ENCODE results near the gene GALNT18.

Gene GALNT18

GRCh38 chr11:11621573-11622339, at the start of gene GALNT18:
GALNT18 (minus strand) TSS chr11:11622005.
- peak; percentile 67 to 81 for DNase-seq

DNA sequence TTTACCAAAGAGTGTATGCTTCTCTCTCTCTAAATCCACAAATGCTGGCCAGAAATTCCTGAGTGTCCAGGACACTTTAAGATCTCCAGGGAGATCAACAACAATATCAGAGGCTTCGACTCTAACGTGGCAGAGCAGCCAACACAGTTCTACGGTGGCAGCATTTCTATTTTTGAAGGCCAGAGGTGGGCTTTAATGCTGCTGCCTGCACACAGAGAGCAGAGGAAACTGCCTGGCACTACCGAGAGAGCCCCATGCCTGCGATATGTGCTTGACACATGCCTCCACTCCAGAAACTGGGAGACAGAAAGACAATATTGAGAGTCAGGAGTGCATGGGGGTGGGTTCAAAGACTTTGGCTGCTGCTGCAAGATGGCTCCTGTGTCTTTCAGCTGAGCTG, 48.8 kb upstream of the GALNT18 start:
- DNase-seq: no peak

DNA sequence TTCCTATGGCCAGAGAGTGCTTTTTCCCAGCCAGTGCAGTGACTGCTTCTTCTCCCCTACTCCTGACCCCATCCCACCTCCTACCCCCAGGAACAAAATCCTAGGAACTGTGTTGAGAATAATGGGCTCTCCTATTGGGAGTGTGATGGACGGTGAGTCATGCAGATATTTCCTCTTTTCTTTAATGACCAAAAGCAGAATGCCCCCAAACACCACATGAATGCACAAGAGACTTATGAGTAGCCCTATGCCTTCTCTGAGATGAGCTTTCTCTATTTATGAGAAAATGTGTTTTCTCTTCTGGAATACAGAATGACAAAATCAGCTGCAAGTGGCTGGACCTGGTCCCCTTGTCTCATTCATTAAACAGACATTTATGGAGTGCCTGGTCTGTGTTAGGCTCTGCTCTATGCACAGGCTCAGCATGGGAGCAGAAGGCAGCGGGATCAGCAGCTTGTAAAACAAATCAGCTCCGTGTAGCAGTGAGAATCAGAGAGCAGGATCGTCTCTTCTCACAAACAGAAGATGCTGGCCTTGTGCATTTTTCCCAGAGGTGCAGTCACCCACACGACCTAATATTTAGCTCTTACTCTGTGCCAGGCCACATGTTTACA, 47.5 kb upstream of the GALNT18 start:
- DNase-seq: no peak

- DNase-seq: no peak
Observed at GRCh38 chr11:11668781-11669180, 47.0 kb upstream of the GALNT18 start.

- no peak for DNase-seq
Observed at GRCh38 chr11:11668274-11668673, 46.5 kb upstream of the GALNT18 start.

DNA sequence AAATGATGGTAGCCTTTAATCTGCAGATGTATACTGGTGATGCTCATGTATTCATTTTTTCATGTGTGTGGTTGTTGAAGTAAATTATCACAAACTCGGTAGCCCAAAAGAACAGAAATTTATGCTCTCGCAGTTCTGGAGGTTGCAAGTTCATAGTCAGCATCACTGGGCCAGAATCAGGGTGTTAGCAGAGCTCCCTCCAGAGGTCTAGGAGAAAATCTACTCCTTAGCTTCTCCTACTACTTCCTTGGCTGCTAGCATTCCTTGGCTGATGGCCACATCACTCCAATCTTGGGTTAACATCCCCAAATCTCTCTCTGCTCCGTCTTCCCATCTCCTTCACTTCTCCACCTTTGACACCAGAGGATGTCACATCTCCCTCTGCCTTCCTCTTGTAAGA, 45.3 kb upstream of the GALNT18 start:
- no peak for DNase-seq

DNA sequence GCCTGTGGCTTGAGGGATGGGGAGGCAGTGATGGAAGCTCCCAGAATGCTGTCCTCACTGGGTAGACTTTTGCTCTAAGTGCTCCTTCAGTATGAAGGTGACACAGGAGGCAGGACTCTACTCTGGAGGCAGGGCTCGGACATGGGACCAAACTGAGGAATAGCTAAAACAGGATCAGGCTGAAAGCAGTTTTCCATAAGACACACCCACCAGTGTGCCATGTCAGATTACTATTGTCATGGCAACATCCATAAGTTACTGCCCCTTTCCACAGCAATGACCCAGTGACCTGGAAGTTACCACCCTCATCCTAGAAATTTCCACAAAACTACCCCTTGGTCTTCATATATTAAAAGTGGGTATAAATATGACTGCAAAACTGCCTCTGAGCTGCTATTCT, 43.6 kb upstream of the GALNT18 start:
- DNase-seq: no peak

GRCh38 chr11:11663907-11664306, 42.1 kb upstream of the GALNT18 start:
- DNase-seq: no peak

DNA sequence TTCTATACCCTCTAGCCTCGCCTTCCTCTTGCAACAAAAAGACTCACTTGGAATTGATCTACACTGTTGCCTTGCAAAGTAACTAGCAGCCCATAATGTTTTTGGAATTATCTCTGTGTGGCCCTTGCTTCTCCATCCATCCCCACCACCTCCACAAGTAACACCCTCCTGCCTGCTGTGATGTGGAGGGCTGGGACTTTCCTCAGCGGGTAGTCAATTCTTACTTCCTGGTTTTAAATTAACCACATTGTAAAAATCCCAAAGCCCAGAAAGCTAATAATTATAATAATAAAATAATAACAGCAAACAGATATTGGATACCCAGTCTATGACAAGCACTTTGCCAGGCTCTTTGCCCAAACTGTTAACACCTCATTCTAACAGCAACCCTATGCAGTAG, 40.8 kb upstream of the GALNT18 start:
- DNase-seq: no peak

GRCh38 chr11:11661326-11662040, 39.7 kb upstream of the GALNT18 start:
- DNase-seq: no peak

DNA sequence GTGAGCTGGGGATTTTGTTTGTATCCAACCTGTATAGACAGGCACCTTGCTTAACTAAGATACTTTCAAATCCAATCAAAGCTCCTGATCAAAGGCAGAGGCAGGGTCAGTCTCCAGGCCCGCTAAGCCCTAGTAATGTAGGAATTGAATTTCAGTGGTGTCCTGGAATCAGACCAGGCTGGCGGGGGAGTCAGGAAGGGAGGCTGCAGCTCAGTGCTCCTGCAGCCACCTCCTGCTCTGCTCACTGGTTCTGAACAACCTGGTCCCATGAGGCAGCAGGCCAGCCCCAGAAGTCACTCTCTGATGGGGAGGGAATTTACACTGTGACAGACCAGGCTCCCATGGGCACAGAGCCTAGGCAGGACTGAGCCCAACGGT, 38.5 kb upstream of the GALNT18 start:
- no peak for DNase-seq

DNA sequence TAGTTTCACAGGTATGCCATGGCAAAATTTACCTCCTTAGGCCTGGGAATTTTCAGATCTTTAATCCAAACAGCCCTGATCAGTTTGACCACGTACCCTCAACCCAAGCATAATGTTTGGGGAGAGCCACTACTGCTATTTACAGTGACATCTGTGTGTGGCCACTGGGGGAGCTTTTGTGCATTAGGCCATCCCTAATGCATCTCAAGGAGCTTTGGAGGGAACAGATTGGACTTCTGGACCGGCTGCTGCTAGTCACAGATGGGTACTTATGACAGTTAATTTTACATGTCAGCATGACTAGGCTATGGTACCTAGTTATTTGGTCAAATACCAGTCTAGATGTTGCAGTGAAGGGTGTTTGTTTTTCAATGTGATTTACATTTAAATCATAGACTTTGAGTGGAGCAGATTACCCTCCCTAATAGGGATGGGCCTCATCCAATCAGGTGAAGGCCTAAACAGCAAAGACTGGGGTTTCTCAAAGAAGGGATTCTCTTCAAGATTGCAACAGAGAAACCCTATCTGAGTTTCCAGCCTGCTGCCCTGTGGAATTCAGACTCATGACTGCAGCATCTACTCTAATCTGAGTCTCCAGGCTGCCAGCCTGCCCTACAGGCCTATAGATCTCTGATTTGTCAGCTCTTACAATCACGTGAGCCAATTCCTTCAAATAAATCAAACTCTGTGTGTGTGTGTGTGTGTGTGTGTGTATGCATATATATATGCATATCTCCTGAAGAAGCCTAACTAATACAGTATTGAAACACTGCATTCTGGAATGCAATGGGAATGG, 38.0 kb upstream of the GALNT18 start:
- DNase-seq: no peak

DNA sequence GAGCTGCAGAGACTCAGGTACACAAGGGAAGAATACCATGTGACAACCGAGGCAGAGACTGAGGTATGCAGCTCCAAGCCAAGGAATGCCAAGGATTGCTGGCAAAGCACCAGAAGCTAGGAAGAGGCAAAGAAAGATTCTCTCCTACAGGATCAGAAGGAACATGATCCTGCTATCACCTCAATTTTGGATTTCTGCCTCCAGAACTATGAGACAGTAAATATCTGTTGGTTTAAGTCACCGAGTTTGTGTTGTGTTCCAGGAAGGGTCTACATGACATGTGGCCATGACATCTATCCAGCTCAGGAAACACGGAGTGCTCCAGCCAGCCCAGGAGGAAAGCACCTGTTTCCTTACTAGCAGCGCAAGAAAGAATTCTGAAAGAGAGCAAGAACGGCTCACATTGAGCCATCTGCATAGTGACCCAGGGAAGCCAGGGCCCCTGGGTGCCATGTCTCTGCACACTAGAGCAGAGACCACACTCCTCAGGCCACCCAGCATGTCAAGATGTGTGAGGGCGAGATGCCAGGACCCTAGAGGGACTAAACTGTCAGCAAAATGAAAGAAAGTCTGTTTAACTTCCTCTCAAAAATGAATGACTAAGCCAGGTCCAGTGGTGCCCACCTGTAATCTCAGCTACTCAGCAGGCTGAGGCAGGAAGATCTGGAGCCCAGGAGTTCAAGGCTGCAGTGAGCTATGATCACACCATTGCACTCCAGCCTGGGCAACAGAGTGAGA, 35.6 kb upstream of the GALNT18 start:
- DNase-seq: no peak

DNA sequence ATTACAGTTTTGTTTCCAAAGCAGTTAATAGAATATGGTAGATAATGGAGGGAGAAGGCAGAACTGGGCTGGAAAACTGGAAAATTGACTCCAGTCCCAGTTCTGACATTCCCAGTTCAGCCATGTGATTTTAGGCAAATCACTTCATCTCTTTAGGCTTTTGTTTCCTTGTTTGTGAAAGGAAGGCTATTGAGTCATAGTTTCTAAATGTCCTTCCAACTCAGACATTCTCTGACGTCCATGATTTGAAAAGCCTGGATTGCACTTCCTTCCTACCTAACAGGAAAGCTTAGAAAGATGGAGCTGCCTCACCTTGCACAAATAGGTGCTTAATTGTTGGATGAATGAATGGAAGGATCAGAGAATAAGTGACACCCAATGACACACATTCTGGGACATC, 19.8 kb upstream of the GALNT18 start:
- no peak for DNase-seq

GRCh38 chr11:11640996-11641395, 19.2 kb upstream of the GALNT18 start:
- DNase-seq: no peak

GRCh38 chr11:11640152-11640551, 18.3 kb upstream of the GALNT18 start:
- DNase-seq: no peak

DNA sequence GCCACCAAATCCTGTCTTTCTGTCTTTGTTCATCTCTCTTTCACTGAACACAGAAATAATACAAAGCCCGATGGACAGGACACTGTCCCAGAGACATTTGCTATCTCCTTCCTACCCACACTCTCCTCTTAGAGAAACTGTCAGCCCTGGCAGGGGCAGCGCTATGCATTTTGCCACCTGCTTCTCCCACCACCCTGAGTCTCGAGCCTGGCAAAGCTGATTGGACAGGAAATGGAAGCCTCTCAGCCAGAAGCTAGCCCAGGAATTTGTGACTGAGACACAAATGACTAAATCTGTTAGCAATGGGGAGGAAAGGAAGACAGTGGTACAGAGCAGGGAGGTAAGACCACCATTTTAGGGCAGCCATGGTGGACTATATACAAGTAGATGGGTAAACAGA, 14.9 kb upstream of the GALNT18 start:
- no peak for DNase-seq

DNA sequence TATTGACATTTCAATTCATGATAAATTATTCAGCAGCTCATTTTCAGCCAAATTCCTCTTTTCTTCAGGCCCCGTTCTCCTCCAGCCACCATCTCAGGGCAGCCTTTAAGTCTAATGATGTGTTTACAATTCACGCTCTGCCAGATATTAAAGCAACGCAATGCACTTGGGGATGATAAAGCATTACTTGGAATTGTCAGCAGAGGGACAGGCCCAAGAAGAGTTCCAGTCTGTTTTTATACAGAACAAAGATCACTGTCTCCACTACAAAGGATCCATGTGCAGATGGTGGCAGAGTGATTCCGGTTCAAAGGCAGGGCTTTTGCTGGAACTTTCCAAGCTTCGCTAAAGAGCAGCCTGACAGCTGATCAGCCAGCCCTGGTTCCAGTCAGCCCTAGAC, 13.6 kb upstream of the GALNT18 start:
- no peak for DNase-seq

GRCh38 chr11:11629368-11629767, 7.6 kb upstream of the GALNT18 start:
- no peak for DNase-seq

- DNase-seq: no peak
Observed at GRCh38 chr11:11628651-11629050, 6.8 kb upstream of the GALNT18 start.

DNA sequence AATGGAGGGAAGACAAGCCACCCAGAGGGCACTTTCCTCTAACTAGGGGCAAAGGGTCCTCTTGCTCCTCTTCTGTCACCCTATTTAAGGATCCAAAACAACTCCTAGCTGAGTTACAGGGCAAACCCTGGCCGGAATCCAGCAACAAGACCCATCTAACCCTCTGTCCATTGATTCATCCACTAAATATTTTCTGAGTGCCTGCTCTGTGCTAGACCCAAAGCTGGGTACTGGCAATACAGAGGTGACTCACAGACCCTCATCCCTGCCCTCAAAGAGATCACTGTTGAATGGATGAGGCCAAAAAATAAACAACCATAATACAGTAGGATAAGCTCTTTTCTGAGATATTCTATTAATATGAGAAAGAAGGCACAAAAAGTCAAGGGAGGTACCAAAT, 4.3 kb upstream of the GALNT18 start:
- DNase-seq: no peak

GRCh38 chr11:11624926-11625325, 3.1 kb upstream of the GALNT18 start:
- DNase-seq: no peak

DNA sequence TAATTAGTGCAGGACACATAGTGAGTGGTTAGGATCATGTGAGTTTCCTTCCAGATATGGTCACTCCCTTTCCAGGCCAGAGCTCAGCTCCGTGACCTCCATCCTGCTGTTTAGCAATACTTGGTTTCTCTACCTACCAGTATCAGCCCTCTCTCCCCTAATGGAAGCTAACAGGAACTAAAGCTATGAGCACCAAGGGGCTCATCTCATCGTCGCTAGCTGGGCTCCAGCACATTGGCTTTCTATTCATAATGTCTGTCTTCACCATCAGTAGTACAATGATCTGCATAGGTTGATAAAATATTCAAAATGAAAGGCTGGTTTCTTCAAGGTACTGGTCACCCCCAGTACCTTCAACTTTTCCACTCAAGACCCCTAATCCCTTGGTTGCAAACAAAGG, 2.4 kb upstream of the GALNT18 start:
- no peak for DNase-seq

All from stimulated activated CD4-positive, alpha-beta T cell treated with anti-CD3 and anti-CD28 coated beads, Interleukin-2, amount 100 ng/mL, for 48 hours (primary cell).